SIG-M5 treated with dmso at 0.1 percent for 504 hours (cell line): Measurements from ENCODE around the gene DNAJC9.
"Not testable (repeated sequence)": the region's sequence is repeated elsewhere in the genome, so short reads cannot be mapped to it uniquely, and the experiment has no call there.

Experiments used
- DNase-seq: peaks from one replicate; lab custom pipeline; 2025; ENCODE audit not compliant: unreplicated experiment; lab: John Stamatoyannopoulos, UW

The DNAJC9 gene

GRCh38 chr10:73246646-73247508, at the start of gene DNAJC9:
Gene DNAJC9 (minus strand): TSS chr10:73247255. CDS start chr10:73247189, 66 bp downstream.
- DNase-seq, result peak; percentile 92

- no peak for DNase-seq
Observed at GRCh38 chr10:73293461-73293860, 46.4 kb upstream of the DNAJC9 start.

GRCh38 chr10:73289958-73290357, 42.9 kb upstream of the DNAJC9 start:
- DNase-seq, result no peak

GRCh38 chr10:73287441-73287840, 40.4 kb upstream of the DNAJC9 start:
- DNase-seq, result peak; percentile 59

- DNase-seq, result no peak
Observed at GRCh38 chr10:73281097-73281496, 34.0 kb upstream of the DNAJC9 start.

- DNase-seq, result no peak
Observed at GRCh38 chr10:73264423-73264822, 17.4 kb upstream of the DNAJC9 start.

- DNase-seq, result peak; percentile 38
Observed at GRCh38 chr10:73263693-73264347, 16.8 kb upstream of the DNAJC9 start.

- no peak for DNase-seq
Observed at GRCh38 chr10:73262880-73263555, 16.0 kb upstream of the DNAJC9 start.

- no peak for DNase-seq
Observed at GRCh38 chr10:73262105-73262730, 15.2 kb upstream of the DNAJC9 start.

- no peak for DNase-seq
Observed at GRCh38 chr10:73261362-73261995, 14.4 kb upstream of the DNAJC9 start.

- DNase-seq, result not testable (repeated sequence)
Observed at GRCh38 chr10:73258612-73259011, 11.6 kb upstream of the DNAJC9 start.

GRCh38 chr10:73253225-73253555, 6.1 kb upstream of the DNAJC9 start:
- DNase-seq, result no peak

- peak; percentile 96 for DNase-seq
Observed at GRCh38 chr10:73252445-73253224, 5.6 kb upstream of the DNAJC9 start, which contains the start of gene MRPS16. Gene MRPS16 (minus strand): TSS chr10:73252644. CDS start chr10:73252482, 162 bp downstream.

- DNase-seq, result peak; percentile 24
Observed at GRCh38 chr10:73251683-73252444, 4.8 kb upstream of the DNAJC9 start.

GRCh38 chr10:73248259-73248724, 1.2 kb upstream of the DNAJC9 start:
- no peak for DNase-seq

- no peak for DNase-seq
Observed at GRCh38 chr10:73247509-73248258, 629 bp upstream of the DNAJC9 start.

- no peak for DNase-seq
Observed at GRCh38 chr10:73246322-73246645, 771 bp downstream of the DNAJC9 start.

- DNase-seq, result no peak
Observed at GRCh38 chr10:73244866-73245477, 2.1 kb downstream of the DNAJC9 start.
